A549 (cell line): ENCODE measurements around the gene CASP4. TPM values are rescaled to one million over a fixed set of nuclear protein-coding genes. Genes with fewer than 3 reads are reported as not detected.

Source experiments
- ATAC-seq, 2 experiments: fragments of 200-7000 bp in 1 of 2; fragments of >200 bp in 1 of 2; cut with Nextera tagmentation in 1 of 2; cut with Tn5 transposase in 1 of 2; 3 replicates each; pipeline versions ENCODE4 v1.8.0 to v1.9.1; 2018 to 2020; ENCODE audit warnings: mild to moderate bottlenecking in 1 of 2, moderate library complexity in 1 of 2
- CTCF ChIA-PET: fragments of 300-600 bp; sonication (Branson Sonifier 250); formaldehyde crosslinking; extraction: SDS; loops from one replicate; lab custom pipeline; 2021; ENCODE audit warnings: antibody characterized with exemption, inconsistent platforms; lab: Yijun Ruan, JAX
- POLR2A ChIA-PET: fragments of 350-600 bp; formaldehyde crosslinking; extraction: SDS; loops from one replicate; lab custom pipeline; 2021; ENCODE audit warnings: antibody characterized with exemption, inconsistent platforms; lab: Yijun Ruan, JAX
- DNase-seq, 2 experiments: peaks; one replicate each; pipeline versions ENCODE4 v3.0.0 to v3.0.0-alpha.2; 2011 to 2016; ENCODE audit warnings: low read depth in 1 of 2, low spot score in 1 of 2
- FAIRE-seq: peaks from 2 replicates; lab custom pipeline; 2011; peaks lifted over from hg19 to GRCh38; lab: Jason Lieb, UNC
- H3K27ac ChIP-seq, 2 experiments: fragments of >200 bp; sonication (Bioruptor Twin); formaldehyde crosslinking; 3 replicates each; pipeline ENCODE4 v1.5.1; 2016 to 2017
- H3K4me1 ChIP-seq: fragments of >200 bp; sonication (Bioruptor Twin); formaldehyde crosslinking; 3 replicates; pipeline ENCODE4 v1.6.1; 2016
- H3K4me2 ChIP-seq: fragments of >200 bp; sonication (Bioruptor Twin); formaldehyde crosslinking; 3 replicates; pipeline ENCODE4 v1.6.1; 2016
- H3K4me3 ChIP-seq: fragments of >200 bp; sonication (Bioruptor Twin); formaldehyde crosslinking; 3 replicates; pipeline ENCODE4 v1.5.1; 2016
- H3K9me3 ChIP-seq: fragments of >200 bp; sonication (Bioruptor Twin); formaldehyde crosslinking; 3 replicates; pipeline ENCODE4 v1.6.1; 2016
- BHLHE40 ChIP-seq: IDR thresholded peaks from 2 replicates; pipeline ENCODE4 v1.6.1; 2012; ENCODE audit warnings: low read depth, low read length, inconsistent platforms
- CEBPB ChIP-seq, 2 experiments: fragments of >200 bp in 1 of 2; sonication (Bioruptor Twin) in 1 of 2; formaldehyde crosslinking in 1 of 2; IDR thresholded peaks; 2 replicates each; pipeline ENCODE4 v1.6.1; 2012 to 2016
- FOSB ChIP-seq: fragments of 250-450 bp; sonication (Bioruptor Pico); IDR thresholded peaks from 2 replicates; pipeline ENCODE4 v1.5.0; 2020; ENCODE audit warnings: mild to moderate bottlenecking, moderate library complexity
- FOXS1 ChIP-seq: fragments of 250-450 bp; sonication (Bioruptor Pico); IDR thresholded peaks from 2 replicates; pipeline ENCODE4 v1.5.0; 2020; ENCODE audit warnings: mild to moderate bottlenecking, moderate library complexity
- HDAC2 ChIP-seq: fragments of 200-600 bp; sonication (generic); IDR thresholded peaks from 2 replicates; pipeline ENCODE4 v1.6.1; 2016
- MAFK ChIP-seq: fragments of 450-650 bp; IDR thresholded peaks from 2 replicates; pipeline ENCODE4 v1.6.1; 2014; ENCODE audit not compliant: partially characterized antibody
- MAX ChIP-seq: IDR thresholded peaks from 2 replicates; pipeline ENCODE4 v1.6.1; 2012
- MYC ChIP-seq: IDR thresholded peaks from 2 replicates; pipeline ENCODE4 v1.6.1; 2012; ENCODE audit warnings: mild to moderate bottlenecking, inconsistent platforms, low read length, improper control_type of control experiment, borderline replicate concordance
- NPAS2 ChIP-seq: fragments of 250-450 bp; sonication (Bioruptor Pico); IDR thresholded peaks from 2 replicates; pipeline ENCODE4 v1.8.0; 2022; ENCODE audit warnings: mild to moderate bottlenecking, moderate library complexity, borderline replicate concordance
- POLR2A ChIP-seq: IDR thresholded peaks from 2 replicates; pipeline ENCODE4 v1.6.1; 2012; ENCODE audit warnings: mild to moderate bottlenecking, low read length
- POLR2AphosphoS2 ChIP-seq: conservative IDR thresholded peaks from 2 replicates; pipeline ENCODE4 v1.6.1; 2012; ENCODE audit warnings: low read length, improper control_type of control experiment, inconsistent platforms
- RAD21 ChIP-seq, 2 experiments: fragments of >200 bp in 1 of 2; sonication (Bioruptor Twin) in 1 of 2; formaldehyde crosslinking in 1 of 2; IDR thresholded peaks in 1 of 2; conservative IDR thresholded peaks in 1 of 2; 2 replicates in 1 of 2; 3 replicates in 1 of 2; pipeline ENCODE4 v1.6.1; 2012 to 2018; ENCODE audit warnings: inconsistent platforms in 1 of 2
- RCOR1 ChIP-seq: fragments of 150-350 bp; IDR thresholded peaks from 2 replicates; pipeline ENCODE4 v1.6.1; 2014; ENCODE audit warnings: antibody characterized with exemption, low read length, low read depth
- RFX5 ChIP-seq: fragments of 450-650 bp; IDR thresholded peaks from 2 replicates; pipeline ENCODE4 v1.7.1; 2014; ENCODE audit warnings: antibody characterized with exemption, mild to moderate bottlenecking, moderate library complexity
- RNF2 ChIP-seq: fragments of 200-600 bp; sonication (generic); IDR thresholded peaks from 2 replicates; pipeline ENCODE4 v1.6.1; 2016; ENCODE audit warnings: low read depth, mild to moderate bottlenecking, antibody characterized with exemption, moderate library complexity, borderline replicate concordance
- TP53 ChIP-seq: fragments of 250-450 bp; sonication (Bioruptor Pico); IDR thresholded peaks from 2 replicates; pipeline ENCODE4 v1.5.0; 2021; ENCODE audit warnings: mild to moderate bottlenecking, moderate library complexity
- WGBS: methylation state at CpG from one replicate; pipeline ENCODE4 v1.1.6; 2017; ENCODE audit errors: missing lambda C conversion rate; 5-methylcytosine and 5-hydroxymethylcytosine counted together
- polyA plus RNA-seq, 4 experiments: library from polyadenylated mRNA; depleted of rRNA in 3 of 4; stranded (reverse); fragments of >200 nt; fragmentation: RNase III in 1 of 4; extraction: RNeasy Plus Mini Kit Qiagen cat#74134 plus additional on column Dnase treatment in 1 of 4; gene quantifications; 2 replicates in 3 of 4; 3 replicates in 1 of 4; pipeline ENCODE4 v1.2.3, GENCODE V29; 2011 to 2017
- TF ChIP-seq, protein P1 (sequence below): fragments of 200-600 bp; sonication (generic); IDR thresholded peaks from 2 replicates; pipeline ENCODE4 v1.6.1; 2016; ENCODE audit warnings: antibody characterized with exemption, mild to moderate bottlenecking, moderate library complexity

The CASP4 gene
- polyA plus RNA-seq, 2 of the 4 experiments (the other 2 are of a cell fraction) = 5.5 to 9.7 TPM

- ATAC-seq (no peak), DNase-seq (no peak), FAIRE-seq (no peak)
- Histone ChIP-seq H3K27ac (no peak overlapping the region), H3K4me2 (no peak overlapping the region), H3K4me3 (no peak overlapping the region), H3K4me1 (0 out of 3 replicates have a peak, but pooled peaks cover 5% of the 10 kb centered on the region), H3K9me3 (no peaks in the 10 kb centered on the region)
- 59% methylated on average over 3 of the region's 3 CpGs for whole genome bisulfite sequencing
- TF ChIP-seq NPAS2 (CRISPR knock-in tag) (no peak), MYC (no peak), HDAC2 (no peak), RFX5 (no peak)
- ChIA-PET POLR2A (no interaction called here), CTCF (no interaction called here)
Measured at GRCh38 chr11:105005451-105005845, 37.1 kb upstream of the CASP4 start.

GRCh38 chr11:105004021-105004420 is 35.6 kb upstream of the CASP4 start:
- Histone ChIP-seq H3K4me3 (no peak overlapping the region), H3K4me1 (0 out of 3 replicates have a peak, but pooled peaks cover 8% of the 10 kb centered on the region), H3K27ac (no peak overlapping the region)
- CTCF ChIA-PET = no interaction called here
- 81% methylated on average over 3 of the region's 3 CpGs for WGBS
- DNase-seq = no peak
- TF ChIP-seq MAX (no peak), BHLHE40 (no peak), POLR2AphosphoS2 (no peak), RNF2 (no peak), FOSB (CRISPR knock-in tag) (no peak), RCOR1 (no peak), NPAS2 (CRISPR knock-in tag) (no peak)
- TF ChIP-seq, protein P1, sequence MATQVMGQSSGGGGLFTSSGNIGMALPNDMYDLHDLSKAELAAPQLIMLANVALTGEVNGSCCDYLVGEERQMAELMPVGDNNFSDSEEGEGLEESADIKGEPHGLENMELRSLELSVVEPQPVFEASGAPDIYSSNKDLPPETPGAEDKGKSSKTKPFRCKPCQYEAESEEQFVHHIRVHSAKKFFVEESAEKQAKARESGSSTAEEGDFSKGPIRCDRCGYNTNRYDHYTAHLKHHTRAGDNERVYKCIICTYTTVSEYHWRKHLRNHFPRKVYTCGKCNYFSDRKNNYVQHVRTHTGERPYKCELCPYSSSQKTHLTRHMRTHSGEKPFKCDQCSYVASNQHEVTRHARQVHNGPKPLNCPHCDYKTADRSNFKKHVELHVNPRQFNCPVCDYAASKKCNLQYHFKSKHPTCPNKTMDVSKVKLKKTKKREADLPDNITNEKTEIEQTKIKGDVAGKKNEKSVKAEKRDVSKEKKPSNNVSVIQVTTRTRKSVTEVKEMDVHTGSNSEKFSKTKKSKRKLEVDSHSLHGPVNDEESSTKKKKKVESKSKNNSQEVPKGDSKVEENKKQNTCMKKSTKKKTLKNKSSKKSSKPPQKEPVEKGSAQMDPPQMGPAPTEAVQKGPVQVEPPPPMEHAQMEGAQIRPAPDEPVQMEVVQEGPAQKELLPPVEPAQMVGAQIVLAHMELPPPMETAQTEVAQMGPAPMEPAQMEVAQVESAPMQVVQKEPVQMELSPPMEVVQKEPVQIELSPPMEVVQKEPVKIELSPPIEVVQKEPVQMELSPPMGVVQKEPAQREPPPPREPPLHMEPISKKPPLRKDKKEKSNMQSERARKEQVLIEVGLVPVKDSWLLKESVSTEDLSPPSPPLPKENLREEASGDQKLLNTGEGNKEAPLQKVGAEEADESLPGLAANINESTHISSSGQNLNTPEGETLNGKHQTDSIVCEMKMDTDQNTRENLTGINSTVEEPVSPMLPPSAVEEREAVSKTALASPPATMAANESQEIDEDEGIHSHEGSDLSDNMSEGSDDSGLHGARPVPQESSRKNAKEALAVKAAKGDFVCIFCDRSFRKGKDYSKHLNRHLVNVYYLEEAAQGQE = no peak
- TF ChIP-seq, all 56 proteins: peak for 0
- POLR2A ChIA-PET = no interaction called here
- no peak for ATAC-seq
- no peak for FAIRE-seq
- no peaks in the 10 kb centered on the region for H3K9me3 ChIP-seq
- no peak overlapping the region for H3K4me2 ChIP-seq

- CTCF ChIA-PET = no interaction called here
- TF ChIP-seq RAD21 (conservative IDR thresholded peaks at IDR 0.05 in 1 of 2, IDR thresholded peaks at IDR 0.05 in 1 of 2) (no peak), MAFK (peak; percentile 65)
- no peak for FAIRE-seq
Measured at GRCh38 chr11:105003151-105003550, 34.8 kb upstream of the CASP4 start.

GRCh38 chr11:105000797-105001196 is 32.4 kb upstream of the CASP4 start:
- CTCF ChIA-PET = no interaction called here
- 76% methylated on average over 7 of the region's 7 CpGs for WGBS
- Histone ChIP-seq H3K4me3 (no peak overlapping the region), H3K4me1 (0 out of 3 replicates have a peak, but pooled peaks cover 8% of the 10 kb centered on the region), H3K27ac (no peak overlapping the region), H3K9me3 (no peaks in the 10 kb centered on the region), H3K4me2 (no peak overlapping the region)
- POLR2A ChIA-PET = no interaction called here
- FAIRE-seq (no peak), ATAC-seq (no peak), DNase-seq (peak in 1 of 2 experiments; percentile 1)
- no peak for TF ChIP-seq BHLHE40
- no peak for TF ChIP-seq FOSB (CRISPR knock-in tag)
- no peak for TF ChIP-seq TP53 (CRISPR knock-in tag)
- no peak for TF ChIP-seq MAFK
- no peak for TF ChIP-seq POLR2A
- no peak for TF ChIP-seq FOXS1 (CRISPR knock-in tag)
- TF ChIP-seq CEBPB (IDR thresholded peaks at IDR 0.05) = no peak

More at GRCh38 chr11:105003151-105003550, 34.8 kb upstream of the CASP4 start:
- Histone ChIP-seq H3K4me1 (0 out of 3 replicates have a peak, but pooled peaks cover 8% of the 10 kb centered on the region), H3K27ac (no peak overlapping the region), H3K4me2 (no peak overlapping the region), H3K9me3 (no peaks in the 10 kb centered on the region), H3K4me3 (no peak overlapping the region)
- DNase-seq = no peak
- ATAC-seq = no peak
- 16% methylated on average over 2 of the region's 2 CpGs for WGBS
- POLR2A ChIA-PET = no interaction called here
